H1 (cell line): ENCODE measurements around the gene MTPN.

Experiments used
- MAFK ChIP-seq: IDR thresholded peaks from 2 replicates; pipeline ENCODE4 v1.6.1; 2012; ENCODE audit warnings: low read depth, mild to moderate bottlenecking, improper control_type of control experiment, low read length
- PHF8 ChIP-seq: fragments of 200-600 bp; sonication (generic); conservative IDR thresholded peaks from 2 replicates; pipeline ENCODE4 v1.7.1; 2012; ENCODE audit warnings: low read depth, mild to moderate bottlenecking, inconsistent platforms, low read length, moderate library complexity
- TF ChIP-seq, protein P1 (sequence below), 3 experiments: IDR thresholded peaks; 1 replicate in 2 of 3; 2 replicates in 1 of 3; pipeline versions ENCODE4 v1.5.1 to v1.6.1; 2011; ENCODE audit warnings: low read length in 3 of 3, mild to moderate bottlenecking in 3 of 3, inconsistent platforms in 2 of 3, low read depth in 1 of 3, moderate library complexity in 1 of 3; ENCODE audit not compliant: insufficient read depth in 1 of 3; ENCODE audit errors: control extremely low read depth in 1 of 3

DNA sequence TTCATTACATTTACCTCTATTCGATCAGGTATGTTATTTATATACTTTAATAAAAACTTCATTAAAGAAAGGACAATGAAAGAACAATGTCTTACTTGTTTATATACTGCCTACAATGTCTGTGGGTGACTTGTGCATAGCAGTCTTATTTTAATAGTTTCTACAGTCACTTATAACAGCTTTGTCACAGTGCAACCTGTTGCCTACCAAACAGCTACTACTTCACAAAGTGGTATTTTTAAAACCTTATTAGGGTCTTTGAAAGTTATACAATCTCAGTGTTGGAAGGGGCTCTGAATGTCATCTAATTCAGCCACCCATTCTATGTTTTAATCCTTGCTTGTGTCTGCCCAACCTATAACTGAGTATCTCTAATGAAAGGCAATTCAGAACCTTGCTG lies 19.0 kb downstream of the MTPN start:
- no peak for TF ChIP-seq PHF8
- TF ChIP-seq, protein P1, sequence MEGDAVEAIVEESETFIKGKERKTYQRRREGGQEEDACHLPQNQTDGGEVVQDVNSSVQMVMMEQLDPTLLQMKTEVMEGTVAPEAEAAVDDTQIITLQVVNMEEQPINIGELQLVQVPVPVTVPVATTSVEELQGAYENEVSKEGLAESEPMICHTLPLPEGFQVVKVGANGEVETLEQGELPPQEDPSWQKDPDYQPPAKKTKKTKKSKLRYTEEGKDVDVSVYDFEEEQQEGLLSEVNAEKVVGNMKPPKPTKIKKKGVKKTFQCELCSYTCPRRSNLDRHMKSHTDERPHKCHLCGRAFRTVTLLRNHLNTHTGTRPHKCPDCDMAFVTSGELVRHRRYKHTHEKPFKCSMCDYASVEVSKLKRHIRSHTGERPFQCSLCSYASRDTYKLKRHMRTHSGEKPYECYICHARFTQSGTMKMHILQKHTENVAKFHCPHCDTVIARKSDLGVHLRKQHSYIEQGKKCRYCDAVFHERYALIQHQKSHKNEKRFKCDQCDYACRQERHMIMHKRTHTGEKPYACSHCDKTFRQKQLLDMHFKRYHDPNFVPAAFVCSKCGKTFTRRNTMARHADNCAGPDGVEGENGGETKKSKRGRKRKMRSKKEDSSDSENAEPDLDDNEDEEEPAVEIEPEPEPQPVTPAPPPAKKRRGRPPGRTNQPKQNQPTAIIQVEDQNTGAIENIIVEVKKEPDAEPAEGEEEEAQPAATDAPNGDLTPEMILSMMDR (IDR thresholded peaks at IDR 0.05; ENCODE audit: control extremely low read depth in 1 of 3, insufficient read depth in 1 of 3, low read depth in 1 of 3, low read length in 3 of 3) = no peak
- TF ChIP-seq MAFK = no peak
